GM21447 (cell line): ENCODE measurements around the gene PPP4C.
"Not testable (repeated sequence)": the region's sequence is repeated elsewhere in the genome, so short reads cannot be mapped to it uniquely, and the experiment has no call there.

Experiments used
- ATAC-seq: cut with Tn5 transposase; IDR thresholded peaks from one replicate; pipeline ENCODE4 v1.9.1; 2021; ENCODE audit not compliant: unreplicated experiment

PPP4C gene

GRCh38 chr16:30096105-30096861 is 20.5 kb downstream of the PPP4C start, which contains the start of gene YPEL3:
Gene YPEL3, minus strand, starts transcription at chr16:30096213. Its CDS starts 731 bp downstream, at chr16:30095482.
- ATAC-seq, result no peak

- no peak for ATAC-seq
These were observed 21.2 kb downstream of the PPP4C start for GRCh38 chr16:30096862-30097563.

GRCh38 chr16:30104090-30104489 is 28.3 kb downstream of the PPP4C start:
- ATAC-seq, result no peak

GRCh38 chr16:30104492-30104891 is 28.7 kb downstream of the PPP4C start:
- no peak for ATAC-seq

- no peak for ATAC-seq
These were observed 32.5 kb downstream of the PPP4C start for GRCh38 chr16:30108059-30108850.

- no peak for ATAC-seq
These were observed 34.9 kb downstream of the PPP4C start for GRCh38 chr16:30110661-30111060.

- no peak for ATAC-seq
These were observed 36.6 kb downstream of the PPP4C start for GRCh38 chr16:30112197-30113030.

- no peak for ATAC-seq
These were observed 37.4 kb downstream of the PPP4C start, which contains the start of gene GDPD3 for GRCh38 chr16:30113031-30113710. Gene GDPD3, minus strand, starts transcription at chr16:30113537. Its CDS starts 59 bp downstream, at chr16:30113478.

- no peak for ATAC-seq
These were observed 38.0 kb downstream of the PPP4C start for GRCh38 chr16:30113711-30114333.

- ATAC-seq, result no peak
These were observed 38.6 kb downstream of the PPP4C start for GRCh38 chr16:30114411-30114810.

GRCh38 chr16:30114833-30115232 is 39.0 kb downstream of the PPP4C start:
- not testable (repeated sequence) for ATAC-seq

GRCh38 chr16:30115238-30115637 is 39.4 kb downstream of the PPP4C start:
- no peak for ATAC-seq

- no peak for ATAC-seq
These were observed 40.8 kb downstream of the PPP4C start for GRCh38 chr16:30116291-30117207.

GRCh38 chr16:30117768-30118167 is 42.0 kb downstream of the PPP4C start:
- ATAC-seq, result no peak

- ATAC-seq, result no peak
These were observed 43.6 kb downstream of the PPP4C start for GRCh38 chr16:30119428-30119827.

- no peak for ATAC-seq
These were observed 44.7 kb downstream of the PPP4C start for GRCh38 chr16:30120340-30121105.

GRCh38 chr16:30121741-30122571 is 46.2 kb downstream of the PPP4C start:
- ATAC-seq, result no peak
